Activated T-cell treated with anti-CD3 and anti-CD28 coated beads, Interleukin-2, amount 50 U/mL, for 72 hours (primary cell): Measurements from ENCODE around the gene S100A9. TPM values are rescaled to one million over a fixed set of nuclear protein-coding genes. Genes with fewer than 3 reads are reported as not detected.

ENCODE experiments used
- ATAC-seq, 2 donors: fragments of 150-1000 bp; cut with Tn5 transposase; replicated peaks in 1 of 2; 2 replicates each; pipeline ENCODE4 v1.10.0; 2021; ENCODE audit warnings: moderate library complexity in 2 of 2, mild to moderate bottlenecking in 1 of 2
- DNase-seq, 2 donors: peaks; one replicate each; pipeline ENCODE4 v3.0.0; 2021 to 2022; ENCODE audit warnings: mixed read lengths in 1 of 2
- H3K27ac Mint-ChIP-seq: one replicate; pipeline ENCODE4 v1.8.0; 2022; ENCODE audit warnings: mild to moderate bottlenecking, moderate library complexity, mixed read lengths
- H3K27me3 Mint-ChIP-seq: one replicate; pipeline ENCODE4 v1.8.0; 2022; ENCODE audit warnings: low read depth, mixed read lengths
- H3K36me3 Mint-ChIP-seq, 2 donors: one replicate each; pipeline ENCODE4 v1.8.0; 2022; ENCODE audit warnings: mixed read lengths in 2 of 2, mild to moderate bottlenecking in 1 of 2; ENCODE audit not compliant: insufficient read depth in 2 of 2
- H3K4me1 Mint-ChIP-seq: one replicate; pipeline ENCODE4 v1.8.0; 2022; ENCODE audit warnings: low read depth, mixed read lengths
- H3K4me3 Mint-ChIP-seq, 2 donors: one replicate each; pipeline ENCODE4 v1.8.0; 2022; ENCODE audit warnings: mild to moderate bottlenecking in 2 of 2, mixed read lengths in 2 of 2, moderate library complexity in 2 of 2
- H3K9me3 Mint-ChIP-seq, 2 donors: one replicate each; pipeline ENCODE4 v1.8.0; 2022; ENCODE audit warnings: mixed read lengths in 2 of 2
- total RNA-seq, 2 donors: library from RNA; stranded (reverse); gene quantifications; one replicate each; pipeline ENCODE4 v1.2.3, GENCODE V29; 2022

Gene S100A9
- total RNA-seq, 2 donors from 2014 or later, result not detected

- Mint-ChIP-seq H3K4me3 (no peak overlapping the region), H3K27ac (no peak overlapping the region), H3K9me3 (no peaks in the 10 kb centered on the region), H3K27me3 (peaks cover 17% of the 10 kb centered on the region), H3K4me1 (no peaks in the 10 kb centered on the region), H3K36me3 (no peaks in the 10 kb centered on the region)
- ATAC-seq, result no peak
- DNase-seq, result no peak
These were observed 14.9 kb downstream of the S100A9 start for GRCh38 chr1:153372571-153372970.

DNA sequence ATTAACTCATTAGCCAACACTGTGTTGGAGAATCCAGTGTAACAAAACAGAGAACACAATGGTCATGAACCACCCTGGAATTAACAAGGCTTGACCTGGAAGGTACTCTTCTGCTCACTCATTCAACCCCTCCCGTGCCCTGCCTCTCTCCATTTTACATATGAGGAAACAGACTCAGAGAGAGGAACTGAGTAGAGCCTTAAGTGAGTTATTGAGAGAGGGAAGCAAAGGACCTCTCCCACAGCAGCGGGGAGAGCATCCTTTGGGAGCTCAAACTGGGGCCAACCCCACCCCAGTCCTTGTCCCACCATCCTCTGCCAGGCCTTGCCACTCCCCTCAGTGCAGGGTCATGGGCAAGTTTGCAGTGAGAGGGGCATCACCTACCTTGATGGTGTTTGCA lies 16.4 kb downstream of the S100A9 start:
- Mint-ChIP-seq H3K36me3 (no peaks in the 10 kb centered on the region), H3K4me1 (no peaks in the 10 kb centered on the region), H3K9me3 (no peaks in the 10 kb centered on the region), H3K27ac (no peak overlapping the region), H3K4me3 (no peak overlapping the region), H3K27me3 (peaks cover 17% of the 10 kb centered on the region)
- ATAC-seq (no peak), DNase-seq (no peak)

DNA sequence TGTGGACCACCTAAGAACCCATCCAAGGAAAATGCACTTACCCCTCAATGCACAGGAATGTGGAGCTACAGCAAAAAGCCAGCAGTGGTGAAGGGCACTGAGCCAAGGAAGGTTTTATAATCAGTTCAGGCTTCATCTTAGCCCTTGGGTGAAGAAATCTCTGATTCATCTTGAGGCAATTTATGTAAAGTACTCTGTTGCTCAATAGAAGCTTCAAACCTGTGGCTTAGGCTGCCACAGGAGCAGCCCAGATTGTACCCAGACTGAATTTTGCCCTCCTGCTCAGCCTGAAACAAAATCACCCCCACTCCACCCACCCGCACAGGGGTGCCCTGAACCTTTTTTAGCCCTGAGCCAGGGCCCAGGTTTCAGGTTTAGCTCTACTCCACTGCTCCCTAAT lies 17.9 kb downstream of the S100A9 start, which contains the start of gene S100A12:
Gene S100A12 (minus strand): TSS at position 111 of the 400 bp plus-strand sequence. CDS start 1,029 bp downstream, outside the sequence.
- no peak for ATAC-seq
- Mint-ChIP-seq H3K27ac (no peak within 1 kb of the TSS), H3K4me3 (no peak within 1 kb of the TSS), H3K9me3 (no peaks in the 10 kb centered on the region), H3K27me3 (peaks cover 17% of the 10 kb centered on the region), H3K4me1 (no peaks in the 10 kb centered on the region), H3K36me3 (no peaks in the 10 kb centered on the region)
- DNase-seq, result no peak

GRCh38 chr1:153379591-153379990 lies 21.9 kb downstream of the S100A9 start:
- no peak overlapping the region for H3K4me3 Mint-ChIP-seq
- H3K9me3 Mint-ChIP-seq, result peaks cover 10 to 11% of the 10 kb centered on the region in 2 donors
- H3K4me1 Mint-ChIP-seq, result no peaks in the 10 kb centered on the region
- no peak for DNase-seq
- ATAC-seq, result no peak
- H3K27ac Mint-ChIP-seq, result no peak overlapping the region
- H3K27me3 Mint-ChIP-seq, result peaks cover 35% of the 10 kb centered on the region
- peaks cover 6% of the 10 kb centered on the region in 2 donors for H3K36me3 Mint-ChIP-seq

DNA sequence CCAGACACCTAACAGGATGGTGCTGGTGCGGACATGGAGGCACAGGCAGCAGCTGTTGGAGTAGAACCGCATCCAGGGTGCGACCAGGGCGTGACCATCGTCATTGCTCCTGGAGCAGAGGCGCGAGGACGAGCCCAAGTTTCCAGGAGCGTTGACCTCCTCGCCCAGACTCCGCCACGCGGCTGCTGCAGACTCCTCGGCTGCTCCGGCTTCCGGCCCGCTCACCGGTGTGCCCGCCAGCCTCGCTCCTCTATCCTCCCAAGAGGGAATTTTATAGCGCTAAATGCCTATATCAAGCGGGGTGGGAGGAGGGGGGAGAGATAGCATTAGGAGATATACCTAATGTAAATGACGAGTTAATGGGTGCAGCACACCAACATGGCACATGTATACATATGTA lies 23.1 kb downstream of the S100A9 start:
- Mint-ChIP-seq H3K4me1 (no peaks in the 10 kb centered on the region), H3K4me3 (no peak overlapping the region), H3K9me3 (peaks cover 10 to 11% of the 10 kb centered on the region in 2 donors), H3K27me3 (peaks cover 35% of the 10 kb centered on the region), H3K27ac (no peak overlapping the region), H3K36me3 (peaks cover 6% of the 10 kb centered on the region in 2 donors)
- DNase-seq, result no peak
- ATAC-seq, result no peak

- H3K36me3 Mint-ChIP-seq, result peaks cover 6% of the 10 kb centered on the region in 2 donors
- no peak for DNase-seq
- peaks cover 5% of the 10 kb centered on the region for H3K4me1 Mint-ChIP-seq
- no peak overlapping the region for H3K27ac Mint-ChIP-seq
- no peak for ATAC-seq
- no peak overlapping the region for H3K4me3 Mint-ChIP-seq
- peaks cover 10 to 11% of the 10 kb centered on the region in 2 donors for H3K9me3 Mint-ChIP-seq
- H3K27me3 Mint-ChIP-seq, result peaks cover 29% of the 10 kb centered on the region
These were observed 27.4 kb downstream of the S100A9 start for GRCh38 chr1:153384958-153385580.

DNA sequence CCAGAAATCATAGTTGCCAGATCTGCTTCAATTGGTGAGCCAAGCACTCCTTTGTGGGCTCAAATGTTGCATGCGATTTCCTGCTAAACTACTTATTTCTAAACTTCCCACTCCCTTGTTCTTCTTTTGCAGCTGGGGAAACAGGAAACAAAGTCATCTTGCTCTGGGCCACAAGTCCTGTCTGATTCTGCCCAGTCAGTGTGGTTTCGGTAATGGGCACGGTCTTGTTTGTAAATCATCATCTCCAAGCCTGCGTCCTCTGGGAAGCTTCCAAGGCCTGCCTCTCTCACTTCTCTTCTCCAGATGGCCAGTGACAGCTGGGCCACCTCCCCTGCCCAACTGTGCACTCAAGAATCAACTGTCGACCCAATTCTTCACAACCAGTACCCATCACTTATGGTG lies 28.8 kb downstream of the S100A9 start:
- H3K4me1 Mint-ChIP-seq, result peaks cover 5% of the 10 kb centered on the region
- H3K36me3 Mint-ChIP-seq, result peaks cover 2 to 4% of the 10 kb centered on the region in 2 donors
- peaks cover 23% of the 10 kb centered on the region for H3K27me3 Mint-ChIP-seq
- H3K9me3 Mint-ChIP-seq, result peaks cover 6% of the 10 kb centered on the region in 2 donors
- no peak overlapping the region for H3K4me3 Mint-ChIP-seq
- peak in 1 of 2 donors; percentile 21 for ATAC-seq
- no peak for DNase-seq
- no peak overlapping the region for H3K27ac Mint-ChIP-seq

DNA sequence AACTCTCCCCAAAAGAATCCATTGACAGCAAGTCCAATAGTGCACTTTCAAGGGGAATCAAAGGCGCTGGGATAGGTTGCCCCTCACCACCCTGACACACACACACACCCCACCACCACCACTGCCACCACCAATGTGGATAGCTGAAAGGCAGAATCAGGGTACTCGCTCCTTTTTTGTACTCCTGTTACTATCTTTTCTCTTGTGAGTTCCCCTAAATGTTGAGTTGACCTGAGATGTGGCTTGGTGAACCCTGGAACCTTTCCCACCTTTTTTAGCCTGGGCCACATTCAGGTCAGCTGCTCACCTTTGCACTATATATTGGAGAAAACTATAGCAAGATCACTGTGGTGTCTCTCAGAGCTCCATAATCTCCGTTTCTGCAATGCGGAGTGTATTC lies 29.3 kb downstream of the S100A9 start:
- H3K4me1 Mint-ChIP-seq, result peaks cover 5% of the 10 kb centered on the region

GRCh38 chr1:153387785-153388184 lies 30.1 kb downstream of the S100A9 start:
- DNase-seq (no peak), ATAC-seq (no peak)
- H3K4me3 Mint-ChIP-seq, result no peak overlapping the region
- peaks cover 5% of the 10 kb centered on the region for H3K4me1 Mint-ChIP-seq
- H3K27ac Mint-ChIP-seq, result no peak overlapping the region
- H3K36me3 Mint-ChIP-seq, result no peaks in the 10 kb centered on the region
- H3K27me3 Mint-ChIP-seq, result peaks cover 12% of the 10 kb centered on the region
- H3K9me3 Mint-ChIP-seq, result peaks cover 0 to under 1% of the 10 kb centered on the region in 2 donors

More for the DNA sequence above, 29.3 kb downstream of the S100A9 start:
- Mint-ChIP-seq H3K4me3 (no peak overlapping the region), H3K27me3 (peaks cover 20% of the 10 kb centered on the region), H3K36me3 (peaks cover 0 to 3% of the 10 kb centered on the region in 2 donors), H3K9me3 (peaks cover 4 to 6% of the 10 kb centered on the region in 2 donors), H3K27ac (no peak overlapping the region)
- no peak for ATAC-seq
- DNase-seq, result no peak

GRCh38 chr1:153389401-153389800 lies 31.7 kb downstream of the S100A9 start:
- peaks cover 5% of the 10 kb centered on the region for H3K4me1 Mint-ChIP-seq
- no peak overlapping the region for H3K4me3 Mint-ChIP-seq
- H3K9me3 Mint-ChIP-seq, result no peaks in the 10 kb centered on the region
- no peak for DNase-seq
- no peaks in the 10 kb centered on the region for H3K36me3 Mint-ChIP-seq
- no peak overlapping the region for H3K27ac Mint-ChIP-seq
- no peak for ATAC-seq
- peaks cover 8% of the 10 kb centered on the region for H3K27me3 Mint-ChIP-seq

DNA sequence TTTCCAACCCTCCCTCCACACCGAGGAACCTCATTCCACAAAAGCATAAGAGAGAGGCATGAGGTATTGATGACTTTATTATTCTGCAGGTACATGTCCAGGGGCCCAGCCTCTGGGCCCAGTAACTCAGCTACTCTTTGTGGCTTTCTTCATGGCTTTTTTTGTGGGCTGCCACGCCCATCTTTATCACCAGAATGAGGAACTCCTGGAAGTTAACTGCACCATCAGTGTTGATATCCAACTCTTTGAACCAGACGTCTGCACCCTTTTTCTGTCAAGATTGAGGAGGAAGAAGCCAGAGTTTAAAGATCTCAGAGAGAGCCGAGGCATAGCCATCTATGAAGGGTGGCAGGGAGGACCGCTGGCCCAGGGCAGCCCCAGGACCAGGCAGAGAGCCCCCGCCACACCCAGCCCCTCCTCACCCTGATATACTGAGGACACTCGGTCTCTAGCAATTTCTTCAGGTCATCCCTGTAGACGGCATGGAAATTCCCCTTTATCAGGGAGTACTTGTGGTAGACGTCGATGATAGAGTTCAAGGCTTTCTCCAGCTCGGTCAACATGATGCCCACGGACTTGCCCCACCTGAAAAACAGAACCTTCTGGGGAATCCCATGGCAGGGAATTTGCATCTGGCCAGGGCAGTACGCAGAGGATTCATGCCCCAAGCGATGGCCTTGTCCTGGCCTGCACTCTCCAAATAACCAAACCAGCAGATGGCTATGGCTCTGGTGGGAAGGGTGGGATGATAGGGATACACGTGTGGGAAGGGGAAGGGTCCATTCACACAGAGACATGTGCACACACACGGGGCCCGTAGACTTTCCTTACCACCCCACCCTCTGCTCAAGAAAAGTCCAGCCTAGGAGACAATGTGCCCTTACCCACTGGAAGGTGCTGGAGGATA lies 32.6 kb downstream of the S100A9 start:
- H3K4me1 Mint-ChIP-seq, result peaks cover 5% of the 10 kb centered on the region
- H3K9me3 Mint-ChIP-seq, result no peaks in the 10 kb centered on the region
- peaks cover 10% of the 10 kb centered on the region for H3K27me3 Mint-ChIP-seq
- no peaks in the 10 kb centered on the region for H3K36me3 Mint-ChIP-seq
- no peak overlapping the region for H3K27ac Mint-ChIP-seq
- no peak overlapping the region for H3K4me3 Mint-ChIP-seq
- DNase-seq (no peak), ATAC-seq (no peak)

- no peak for DNase-seq
- Mint-ChIP-seq H3K27ac (no peak within 1 kb of the TSS), H3K4me1 (peaks cover 5% of the 10 kb centered on the region), H3K4me3 (no peak within 1 kb of the TSS), H3K9me3 (no peaks in the 10 kb centered on the region), H3K27me3 (peaks cover 18% of the 10 kb centered on the region), H3K36me3 (no peaks in the 10 kb centered on the region)
- no peak for ATAC-seq
These were observed 33.5 kb downstream of the S100A9 start, which contains the start of gene S100A8 for GRCh38 chr1:153390938-153391710. S100A8 (minus strand) TSS chr1:153391073; CDS start chr1:153390535, 538 bp downstream.

- ATAC-seq (no peak), DNase-seq (no peak)
- no peak overlapping the region for H3K4me3 Mint-ChIP-seq
- no peaks in the 10 kb centered on the region for H3K9me3 Mint-ChIP-seq
- H3K4me1 Mint-ChIP-seq, result no peaks in the 10 kb centered on the region
- no peak overlapping the region for H3K27ac Mint-ChIP-seq
- peaks cover 18% of the 10 kb centered on the region for H3K27me3 Mint-ChIP-seq
- no peaks in the 10 kb centered on the region for H3K36me3 Mint-ChIP-seq
These were observed 34.6 kb downstream of the S100A9 start for GRCh38 chr1:153392258-153392657.
